ENCODE data around the gene FZD7.
A peak's percentile ranks its signal among the peaks of the same experiment; 100 is the strongest.

The FZD7 gene

GRCh38 chr2:202033317-202034248, at the start of gene FZD7:
FZD7 (plus strand) TSS chr2:202033855; CDS start chr2:202034648, 793 bp downstream.
- DNase-seq = peak; percentile 76

- DNase-seq = no peak
Measured at GRCh38 chr2:201984333-201984732, 49.3 kb upstream of the FZD7 start.

- peak; percentile 2 for DNase-seq
Measured at GRCh38 chr2:201984800-201985525, 48.7 kb upstream of the FZD7 start.

- no peak for DNase-seq
Measured at GRCh38 chr2:201985728-201986462, 47.8 kb upstream of the FZD7 start.

- DNase-seq = no peak
Measured at GRCh38 chr2:201986463-201986735, 47.3 kb upstream of the FZD7 start.

- peak; percentile 40 for DNase-seq
Measured at GRCh38 chr2:201987426-201987825, 46.2 kb upstream of the FZD7 start.

GRCh38 chr2:201990069-201990468, 43.6 kb upstream of the FZD7 start:
- no peak for DNase-seq

GRCh38 chr2:201992960-201993359, 40.7 kb upstream of the FZD7 start:
- DNase-seq = no peak

- no peak for DNase-seq
Measured at GRCh38 chr2:201994973-201995638, 38.5 kb upstream of the FZD7 start.

GRCh38 chr2:201996006-201996405, 37.6 kb upstream of the FZD7 start:
- no peak for DNase-seq

GRCh38 chr2:201996679-201997314, 36.9 kb upstream of the FZD7 start:
- DNase-seq = peak; percentile 36

GRCh38 chr2:201999279-201999678, 34.4 kb upstream of the FZD7 start:
- no peak for DNase-seq

- DNase-seq = no peak
Measured at GRCh38 chr2:202001826-202002225, 31.8 kb upstream of the FZD7 start.

GRCh38 chr2:202002381-202002780, 31.3 kb upstream of the FZD7 start:
- DNase-seq = no peak

- DNase-seq = no peak
Measured at GRCh38 chr2:202005272-202005887, 28.3 kb upstream of the FZD7 start.

GRCh38 chr2:202006301-202006700, 27.4 kb upstream of the FZD7 start:
- no peak for DNase-seq

GRCh38 chr2:202007015-202007982, 26.4 kb upstream of the FZD7 start:
- no peak for DNase-seq

- DNase-seq = no peak
Measured at GRCh38 chr2:202007983-202008354, 25.7 kb upstream of the FZD7 start.

GRCh38 chr2:202009019-202009481, 24.6 kb upstream of the FZD7 start:
- no peak for DNase-seq

- DNase-seq = no peak
Measured at GRCh38 chr2:202009581-202009980, 24.1 kb upstream of the FZD7 start.

GRCh38 chr2:202014318-202014717, 19.3 kb upstream of the FZD7 start:
- no peak for DNase-seq
